Daoy (cell line): Measurements from ENCODE around the gene UGT1A6. TPM values are rescaled to one million over a fixed set of nuclear protein-coding genes. Genes with fewer than 3 reads are reported as not detected.
A peak's percentile ranks its signal among the peaks of the same experiment; 100 is the strongest.
"Not testable (repeated sequence)": the region's sequence is repeated elsewhere in the genome, so short reads cannot be mapped to it uniquely, and the experiment has no call there.

Source experiments
- DNase-seq: peaks from one replicate; pipeline ENCODE4 v3.0.0-alpha.2; 2015; ENCODE audit warnings: low read depth
- total RNA-seq: library from RNA; depleted of rRNA; stranded (reverse); fragments of >200 nt; shearing (Covaris generic); gene quantifications from 2 replicates; pipeline ENCODE4 v1.2.3, GENCODE V29; 2014; rRNA removed

The UGT1A6 gene
- total RNA-seq, result 1.1 TPM in 1 of 2 replicates, not detected in the other

DNA sequence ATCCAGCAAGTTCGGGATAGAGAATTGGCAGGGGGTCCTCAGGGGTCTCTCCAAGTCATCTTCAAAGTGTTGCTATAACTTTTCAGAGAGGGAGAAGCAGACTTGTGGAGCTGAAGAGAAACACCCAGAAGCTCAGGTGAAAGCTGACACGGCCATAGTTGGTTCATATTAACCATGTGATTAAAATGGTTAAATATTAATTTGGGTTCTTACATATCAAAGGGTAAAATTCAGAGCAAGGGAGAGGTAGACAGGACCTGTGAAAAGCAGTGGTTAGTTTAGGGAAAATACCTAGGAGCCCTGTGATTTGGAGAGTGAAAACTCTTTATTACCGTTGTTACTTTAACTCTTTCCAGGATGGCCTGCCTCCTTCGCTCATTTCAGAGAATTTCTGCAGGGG, at the start of gene UGT1A6:
Gene UGT1A6 (plus strand): TSS at position 243 of the 400 bp plus-strand sequence. CDS start 115 bp downstream, at position 358.
- DNase-seq, result no peak

DNA sequence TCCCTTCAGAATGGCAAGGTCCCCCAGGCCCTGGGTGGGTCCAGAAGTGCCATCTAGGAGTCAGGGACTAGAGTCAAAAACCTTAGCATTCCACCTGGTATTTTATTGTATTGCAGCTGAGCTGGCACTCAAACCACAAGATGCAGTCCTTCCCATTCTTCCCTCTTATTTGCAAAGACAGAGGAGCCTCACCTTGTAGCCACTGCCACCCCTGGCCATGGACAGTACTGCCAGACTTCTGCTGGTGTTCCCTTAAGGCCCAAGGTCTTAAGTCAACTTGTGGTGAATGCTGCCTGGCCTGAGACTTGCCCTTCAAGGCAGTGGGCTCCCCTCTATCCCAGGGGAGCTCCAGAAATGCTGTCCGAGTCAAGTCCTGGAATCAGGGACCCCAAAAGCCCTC, 49.6 kb upstream of the UGT1A6 start:
- no peak for DNase-seq

- not testable (repeated sequence) for DNase-seq
Observed at GRCh38 chr2:233646033-233646432, 46.7 kb upstream of the UGT1A6 start.

DNA sequence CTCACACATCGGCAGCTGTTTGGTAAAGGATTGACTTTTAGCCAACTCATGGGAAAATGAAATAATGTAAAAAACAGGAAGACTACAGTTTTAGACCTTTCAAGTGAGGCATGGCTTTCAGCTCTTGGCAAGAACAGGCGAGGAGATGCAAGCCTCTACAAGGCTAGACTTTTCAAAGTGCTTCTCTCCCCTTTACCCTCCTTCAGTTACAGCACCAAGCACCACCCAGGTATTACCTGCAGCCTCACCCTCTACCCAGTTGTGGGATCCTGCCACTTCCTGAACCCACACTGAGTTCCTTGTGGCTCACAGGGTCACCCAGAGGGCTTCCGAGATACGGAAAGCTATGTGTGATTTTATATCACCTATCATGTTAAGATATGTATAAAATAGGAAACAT, 41.7 kb upstream of the UGT1A6 start:
- DNase-seq, result no peak

GRCh38 chr2:233651430-233651829, 41.3 kb upstream of the UGT1A6 start:
- DNase-seq, result no peak

GRCh38 chr2:233654501-233654900, 38.2 kb upstream of the UGT1A6 start:
- no peak for DNase-seq

GRCh38 chr2:233655043-233655442, 37.6 kb upstream of the UGT1A6 start:
- no peak for DNase-seq

DNA sequence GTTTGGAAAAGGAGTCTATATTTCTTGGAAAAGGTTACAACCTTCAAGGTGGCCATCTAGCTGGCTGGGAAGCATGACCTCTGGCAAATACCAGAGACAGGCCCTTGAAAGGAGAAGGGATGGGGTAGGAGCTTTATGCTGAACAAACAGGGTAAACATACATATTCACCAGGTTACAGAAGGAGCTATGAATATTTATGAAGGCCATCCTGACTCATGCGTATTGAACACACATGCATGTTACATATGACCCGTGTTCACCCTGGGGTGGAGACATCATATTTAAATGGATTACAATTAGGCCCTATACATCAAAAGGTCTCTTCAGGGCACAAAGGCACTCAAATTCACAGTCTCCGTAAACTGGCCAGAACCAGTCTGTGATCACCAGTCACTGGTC, 36.7 kb upstream of the UGT1A6 start:
- not testable (repeated sequence) for DNase-seq

DNA sequence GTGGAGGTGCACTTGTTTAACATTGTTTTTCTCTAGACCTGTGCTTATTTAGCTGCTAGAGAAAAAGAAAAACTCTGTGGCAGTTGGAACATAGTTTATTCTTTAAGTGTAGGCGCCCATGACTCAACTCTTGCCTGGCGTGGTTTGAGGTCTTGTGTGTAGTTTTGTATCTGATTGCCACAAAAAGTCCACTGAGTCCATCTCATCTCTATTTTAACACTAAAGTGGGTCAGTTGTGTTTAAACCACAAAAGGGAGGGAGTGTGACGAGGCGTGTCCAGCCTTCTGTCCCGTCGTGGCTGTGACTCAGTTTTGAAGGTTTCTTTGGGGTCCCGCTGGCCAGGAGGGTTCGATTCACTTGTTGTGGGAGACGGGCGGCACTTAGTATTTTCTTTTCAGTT, 36.2 kb upstream of the UGT1A6 start:
- DNase-seq, result no peak

DNA sequence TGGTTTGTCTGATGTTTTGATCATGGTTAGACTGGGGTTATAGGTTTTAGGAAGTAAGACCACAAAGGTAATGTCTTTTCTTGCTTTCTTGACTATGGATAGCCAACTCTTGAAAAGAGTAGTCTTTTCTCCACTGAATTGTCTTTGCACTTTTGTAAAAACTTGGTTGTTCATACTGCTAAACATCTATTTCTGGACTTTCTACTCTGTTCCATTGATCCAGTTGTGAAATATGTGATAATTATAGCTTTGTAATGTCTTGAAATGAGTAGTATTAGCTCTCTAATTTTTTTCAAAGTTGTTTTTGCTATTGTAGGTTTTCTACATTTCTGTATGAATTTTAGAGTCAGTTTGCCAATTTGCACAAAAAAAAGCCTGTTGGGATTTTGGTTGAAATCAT, 34.1 kb upstream of the UGT1A6 start:
- no peak for DNase-seq

DNA sequence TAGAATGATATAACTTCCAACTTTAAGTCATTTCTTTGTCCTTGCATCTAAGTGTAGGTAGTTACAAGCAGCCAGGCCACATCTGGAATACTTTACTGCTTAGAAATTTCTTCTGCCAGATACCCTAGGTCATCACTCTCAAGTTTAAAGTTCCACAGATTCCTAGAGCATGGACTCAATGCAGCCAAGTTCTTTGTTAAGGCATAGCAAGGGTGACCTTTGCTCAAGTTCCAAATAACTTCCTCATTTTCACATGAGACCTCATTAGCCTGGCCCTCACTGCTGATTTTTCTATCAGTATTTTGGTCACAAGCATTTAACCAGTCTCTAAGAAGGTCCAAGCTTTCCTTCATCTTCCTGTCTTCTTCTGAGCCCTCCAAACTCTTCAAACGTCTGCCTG, 28.8 kb upstream of the UGT1A6 start:
- no peak for DNase-seq

- DNase-seq, result no peak
Observed at GRCh38 chr2:233668605-233669260, 24.0 kb upstream of the UGT1A6 start.

DNA sequence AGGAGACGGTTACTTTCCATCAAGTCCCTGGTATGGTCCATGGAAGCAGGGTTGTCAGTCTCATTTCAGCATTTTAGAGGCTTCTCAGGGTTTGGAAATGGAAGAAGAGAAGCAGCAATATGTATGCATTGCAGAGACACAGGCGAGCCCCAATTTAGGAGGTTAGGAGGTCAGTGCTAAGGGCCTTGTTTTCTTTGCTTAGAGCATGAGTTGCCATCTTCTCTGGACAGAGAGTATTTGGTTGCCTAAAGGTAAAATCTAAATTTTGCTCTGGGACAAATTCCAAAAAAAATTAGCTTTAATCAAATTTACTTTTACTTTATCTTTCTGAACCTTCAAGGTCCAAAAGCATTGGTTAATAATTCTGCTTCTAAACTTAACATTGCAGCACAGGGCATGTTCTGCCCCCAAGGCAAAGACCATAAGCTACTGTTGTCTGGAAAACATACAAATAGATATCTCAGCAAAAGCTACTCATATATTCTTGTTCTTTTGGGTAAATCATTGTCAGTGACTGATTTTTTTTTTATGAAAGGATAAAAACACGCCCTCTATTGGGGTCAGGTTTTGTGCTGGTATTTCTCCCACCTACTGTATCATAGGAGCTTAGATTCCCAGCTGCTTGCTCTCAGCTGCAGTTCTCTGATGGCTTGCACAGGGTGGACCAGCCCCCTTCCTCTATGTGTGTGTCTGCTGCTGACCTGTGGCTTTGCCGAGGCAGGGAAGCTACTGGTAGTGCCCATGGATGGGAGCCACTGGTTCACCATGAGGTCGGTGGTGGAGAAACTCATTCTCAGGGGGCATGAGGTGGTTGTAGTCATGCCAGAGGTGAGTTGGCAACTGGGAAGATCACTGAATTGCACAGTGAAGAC, 21.2 kb upstream of the UGT1A6 start, which contains the start of gene UGT1A9:
Gene UGT1A9 (plus strand): TSS at position 609 of the 872 bp plus-strand sequence. CDS start 37 bp downstream, at position 646.
- no peak for DNase-seq

DNA sequence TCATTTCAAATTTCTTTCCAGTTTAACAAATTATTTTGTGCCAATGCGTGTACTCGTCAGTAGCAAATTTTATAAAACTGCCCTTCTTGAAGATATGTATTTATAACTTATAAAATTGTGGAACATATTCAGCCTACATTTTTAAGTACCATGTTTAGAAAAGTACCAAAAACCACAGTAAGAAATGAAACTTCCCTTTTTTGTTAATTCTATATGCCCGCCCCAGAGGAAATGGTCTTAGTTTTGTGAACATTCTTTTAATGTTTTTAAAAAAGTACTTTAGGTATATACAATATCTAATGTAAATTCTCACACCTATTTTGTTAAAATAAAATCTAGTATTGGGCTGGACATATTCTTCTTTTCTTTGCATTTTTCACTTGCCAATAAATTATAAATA, 19.8 kb upstream of the UGT1A6 start:
- DNase-seq, result no peak

- no peak for DNase-seq
Observed at GRCh38 chr2:233673896-233674295, 18.8 kb upstream of the UGT1A6 start.

DNA sequence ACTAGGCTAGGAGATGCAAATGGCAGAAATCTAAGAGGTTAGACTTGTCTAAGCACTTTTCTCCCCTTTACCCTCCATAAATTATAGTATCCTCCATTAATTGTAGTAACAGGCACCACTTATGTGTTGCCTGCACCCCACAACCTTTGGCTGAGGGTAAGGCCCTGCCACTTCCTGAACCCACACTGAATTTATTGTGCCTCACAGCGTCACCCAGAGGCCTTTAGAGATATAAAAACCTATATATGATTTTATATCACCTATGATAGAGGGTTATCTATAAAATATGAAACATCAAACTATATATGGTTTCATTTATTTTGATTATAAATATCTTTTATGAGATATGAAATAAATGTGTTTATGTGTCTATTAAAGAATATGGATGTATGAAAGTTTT, 18.4 kb upstream of the UGT1A6 start:
- no peak for DNase-seq

DNA sequence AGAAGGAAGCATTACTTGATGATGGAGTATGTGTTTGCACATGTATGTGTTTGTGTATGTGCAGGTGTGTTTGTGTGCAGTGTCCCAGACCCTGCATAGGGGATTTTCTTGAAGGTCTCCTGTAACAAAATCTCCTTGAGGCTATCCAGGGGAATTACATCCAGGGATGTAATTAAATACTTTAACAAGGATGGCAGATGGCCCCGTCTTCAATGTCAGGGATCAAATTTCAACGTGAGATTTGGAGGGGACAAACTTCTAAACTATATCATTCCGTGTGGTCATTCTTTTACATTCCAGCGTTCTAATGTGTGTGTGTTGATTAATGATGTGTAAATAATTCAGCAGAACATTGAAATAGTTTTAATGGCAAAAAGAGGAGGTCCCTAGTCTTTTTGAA, 17.7 kb upstream of the UGT1A6 start:
- no peak for DNase-seq

DNA sequence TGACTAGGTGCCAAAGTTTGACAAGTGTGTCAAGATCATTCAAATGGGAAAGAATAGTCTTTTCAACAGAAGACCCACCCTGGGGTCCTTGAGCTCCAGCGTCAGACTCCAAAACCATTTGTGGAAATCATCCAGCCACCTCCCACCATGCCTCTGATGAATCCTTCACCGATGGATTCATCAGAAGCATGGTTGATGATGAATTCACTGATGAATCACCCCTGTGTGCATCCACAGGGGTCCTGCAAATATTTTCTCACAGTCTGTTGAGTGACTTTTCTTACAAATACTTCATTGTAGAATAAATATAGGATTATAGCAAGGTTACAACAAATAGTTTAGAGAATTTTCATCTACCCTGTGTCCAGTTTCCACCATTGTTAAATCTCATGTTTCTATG, 16.6 kb upstream of the UGT1A6 start:
- peak; percentile 70 for DNase-seq

DNA sequence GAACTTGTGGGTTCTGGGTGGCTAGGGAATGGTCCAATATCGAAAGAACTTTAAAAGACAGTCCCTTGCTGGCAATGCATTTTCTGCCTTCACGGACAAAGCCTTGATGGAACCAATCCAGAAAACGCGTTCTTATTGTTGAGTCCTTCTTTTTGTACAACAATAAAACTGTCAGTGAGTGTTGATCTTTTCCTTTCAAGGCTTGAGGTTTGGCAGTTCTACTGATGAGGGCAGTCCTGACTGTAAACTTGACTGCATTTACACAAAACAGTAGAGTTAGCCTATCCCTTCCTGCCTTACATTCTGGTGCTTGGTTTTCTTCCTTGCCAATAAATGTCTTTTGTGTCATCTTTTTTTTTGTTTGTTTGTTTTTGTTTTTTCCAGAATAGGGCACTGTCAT, 13.5 kb upstream of the UGT1A6 start:
- DNase-seq, result no peak

DNA sequence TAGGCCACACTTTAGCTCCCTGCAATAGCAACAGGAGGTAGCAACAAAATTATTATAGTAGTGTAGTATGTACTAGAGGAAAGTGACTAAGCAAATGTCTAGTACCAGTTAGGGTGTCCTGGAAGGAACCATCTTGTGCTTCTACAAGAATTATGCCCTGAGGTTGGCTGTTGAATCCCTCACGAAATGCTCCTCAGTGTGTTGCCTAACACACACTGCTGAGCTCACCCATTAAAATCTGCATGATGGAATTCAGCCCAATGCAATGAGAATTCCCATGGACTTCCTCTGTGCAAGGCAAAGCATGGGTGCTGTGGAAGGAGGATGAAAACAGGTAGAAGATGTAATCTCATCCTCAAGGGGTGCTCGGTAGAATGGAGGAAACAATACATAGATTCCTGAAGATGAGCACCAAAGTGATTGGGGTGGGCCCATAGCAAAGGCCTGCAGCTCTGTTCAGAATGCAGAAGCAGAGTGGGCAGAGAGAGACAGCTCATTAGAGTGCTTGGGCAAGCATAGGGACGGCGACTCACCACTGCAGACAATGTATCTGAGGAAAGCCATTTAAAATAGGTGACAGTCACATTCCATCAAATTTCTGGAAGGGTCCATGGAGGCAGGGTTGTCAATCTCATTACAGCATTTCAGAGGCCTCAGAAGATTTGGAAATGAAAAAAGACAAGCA, 12.2 kb upstream of the UGT1A6 start:
- no peak for DNase-seq

DNA sequence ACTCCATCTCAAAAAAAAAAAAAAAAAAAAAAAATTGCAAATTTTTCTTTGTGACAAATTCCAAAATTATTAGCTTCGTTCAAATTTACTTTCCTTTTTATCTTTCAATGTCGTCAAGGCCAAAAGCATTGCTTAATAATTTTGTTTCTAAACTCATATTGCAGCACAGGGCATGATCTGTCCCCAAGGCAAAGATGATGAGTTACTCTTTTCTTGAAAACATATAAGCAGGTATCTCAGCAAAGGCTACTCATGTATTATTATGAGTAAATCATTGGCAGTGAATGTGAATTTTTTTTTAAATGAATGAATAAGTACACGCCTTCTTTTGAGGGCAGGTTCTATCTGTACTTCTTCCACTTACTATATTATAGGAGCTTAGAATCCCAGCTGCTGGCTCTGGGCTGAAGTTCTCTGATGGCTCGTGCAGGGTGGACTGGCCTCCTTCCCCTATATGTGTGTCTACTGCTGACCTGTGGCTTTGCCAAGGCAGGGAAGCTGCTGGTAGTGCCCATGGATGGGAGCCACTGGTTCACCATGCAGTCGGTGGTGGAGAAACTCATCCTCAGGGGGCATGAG, 11.1 kb upstream of the UGT1A6 start, which contains the start of gene UGT1A7:
Gene UGT1A7 (plus strand): TSS at position 381 of the 579 bp plus-strand sequence. CDS start 37 bp downstream, at position 418.
- no peak for DNase-seq

DNA sequence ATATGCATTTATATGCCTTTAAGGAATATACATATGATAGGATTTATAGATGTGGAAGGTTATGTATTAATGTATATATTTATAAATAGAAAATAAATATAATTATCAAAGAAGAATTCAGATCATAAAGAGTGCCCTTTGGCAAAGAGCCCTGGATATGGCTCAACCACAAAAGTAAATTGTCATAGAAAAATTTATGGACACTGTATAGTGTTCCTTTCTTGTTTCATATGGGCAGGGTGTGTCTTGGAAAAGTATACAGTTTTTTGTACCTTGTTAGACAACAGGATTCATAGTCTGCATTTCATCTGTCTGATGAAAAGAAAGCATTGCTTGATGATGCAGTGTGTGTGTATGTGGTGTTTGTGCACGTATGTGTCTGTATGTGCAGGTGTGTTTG, 8.1 kb upstream of the UGT1A6 start:
- DNase-seq, result no peak
